HTR-8/SVneo (cell line): ENCODE measurements around the gene DEDD.

Source experiments
- DNase-seq: peaks from one replicate; pipeline ENCODE4 v3.0.0; 2011; ENCODE audit warnings: low spot score, mixed read lengths; ENCODE audit not compliant: insufficient read length
- FAIRE-seq: peaks from 2 replicates; lab custom pipeline; 2011; peaks lifted over from hg19 to GRCh38; lab: Jason Lieb, UNC

Gene DEDD

DNA sequence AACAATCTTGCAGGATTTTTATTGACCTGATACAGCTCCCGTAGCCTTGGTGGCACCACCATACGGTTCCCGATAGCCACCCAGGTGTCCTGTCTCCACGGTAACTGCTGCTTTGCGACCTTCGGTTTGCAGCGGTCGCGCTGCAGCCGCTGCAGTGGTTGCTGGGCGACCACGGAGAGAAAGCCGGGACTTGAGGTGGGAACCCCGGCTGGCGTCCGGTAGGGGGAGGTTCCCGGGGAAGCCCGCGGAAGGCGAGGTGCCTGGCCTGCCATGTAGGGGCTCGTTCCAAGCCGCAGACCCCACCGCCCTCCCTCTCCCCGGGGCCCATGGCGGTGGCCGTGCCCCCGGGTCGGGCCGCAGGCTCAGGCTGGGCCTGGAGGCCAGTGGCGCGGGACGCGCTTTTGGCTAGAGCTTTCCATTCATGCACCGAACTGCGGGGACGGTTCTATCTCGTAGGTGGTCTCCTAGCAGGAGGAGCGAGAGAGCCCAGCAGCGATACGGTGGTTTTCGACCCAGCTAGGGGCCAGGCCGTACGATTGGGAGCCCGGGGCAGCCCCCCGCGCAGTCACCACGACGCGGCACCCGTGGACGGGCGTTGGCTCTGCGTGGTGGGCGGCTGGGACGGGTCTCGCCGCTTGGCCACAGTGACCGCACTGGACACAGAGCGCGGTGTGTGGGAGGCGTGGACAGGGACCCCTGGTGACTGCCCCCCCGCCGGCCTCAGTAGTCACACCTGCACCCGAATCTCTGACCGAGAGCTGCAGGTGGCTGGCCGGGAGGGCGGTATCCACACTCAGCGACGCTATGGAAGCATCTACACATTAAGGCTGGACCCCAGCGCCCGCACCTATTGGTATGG is 34.0 kb downstream of the DEDD start, which contains the start of gene KLHDC9:
KLHDC9 (plus strand) TSS at position 152 of the 859 bp plus-strand sequence; CDS start at position 327, 175 bp downstream.
- no peak for FAIRE-seq
- peak; percentile 53 for DNase-seq

DNA sequence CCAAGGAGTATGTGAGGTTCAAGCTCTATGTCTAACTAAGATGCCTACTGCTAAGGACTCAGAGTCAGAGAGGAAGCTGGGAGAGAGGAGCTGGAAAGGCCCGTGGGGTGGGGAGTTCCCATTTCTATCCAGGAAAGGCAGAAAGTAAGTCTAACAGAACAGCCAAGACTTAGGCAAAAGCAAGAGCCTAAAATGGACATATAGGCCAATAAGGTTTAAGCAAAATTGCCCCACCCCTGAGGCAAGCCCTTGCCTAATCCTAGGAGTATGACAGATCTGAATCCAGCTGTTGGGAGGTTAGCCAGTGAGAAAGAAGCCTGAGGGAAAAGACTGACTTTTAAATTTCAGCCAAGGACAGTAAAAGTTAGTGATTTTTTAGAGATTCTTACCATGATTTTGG is 35.9 kb downstream of the DEDD start:
- DNase-seq (no peak), FAIRE-seq (no peak)

DNA sequence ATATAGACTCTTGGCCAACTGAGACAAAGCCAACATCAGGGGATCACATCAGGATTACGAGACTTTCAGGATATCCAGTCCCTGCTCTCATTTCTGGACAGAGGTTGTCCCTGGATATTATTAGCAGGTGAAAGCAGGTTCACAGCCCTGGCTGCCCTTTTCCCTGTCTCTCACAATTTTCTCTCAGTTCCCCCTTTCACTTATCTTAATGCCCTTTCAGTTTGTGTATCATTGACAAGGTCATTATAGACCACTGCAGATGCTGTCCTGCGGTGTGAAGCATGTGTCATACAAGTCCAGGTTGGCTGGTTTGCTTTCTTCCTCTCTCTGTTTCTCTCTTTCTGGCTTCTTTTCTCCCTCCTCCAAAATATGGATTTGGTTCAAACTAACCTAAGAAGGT is 36.5 kb downstream of the DEDD start:
- DNase-seq (no peak), FAIRE-seq (no peak)

- DNase-seq (no peak), FAIRE-seq (no peak)
Measured at GRCh38 chr1:161095230-161095629, 37.2 kb downstream of the DEDD start.

DNA sequence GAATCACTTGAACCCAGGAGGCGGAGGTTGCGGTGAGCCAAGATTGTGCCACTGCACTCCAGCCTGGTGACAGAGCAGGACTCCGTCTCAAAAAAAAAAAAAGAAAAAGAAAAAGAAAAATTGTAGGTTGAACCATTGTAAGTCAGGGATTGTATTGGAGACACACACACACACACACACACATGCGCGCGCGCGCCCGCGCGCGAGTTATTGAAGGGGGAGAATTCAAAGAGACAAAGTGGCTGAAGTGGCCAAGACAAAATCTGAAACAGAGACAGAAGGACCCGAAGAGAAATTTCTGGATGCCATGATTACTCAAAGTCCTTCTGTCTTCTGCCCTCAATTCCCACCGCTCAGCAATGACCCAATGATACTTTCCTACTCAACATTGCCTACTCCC is 38.0 kb downstream of the DEDD start:
- DNase-seq (no peak), FAIRE-seq (no peak)

GRCh38 chr1:161092621-161093028 is 39.8 kb downstream of the DEDD start:
- FAIRE-seq: no peak
- peak; percentile 24 for DNase-seq

GRCh38 chr1:161091796-161092507 is 40.5 kb downstream of the DEDD start:
- DNase-seq (no peak), FAIRE-seq (no peak)

DNA sequence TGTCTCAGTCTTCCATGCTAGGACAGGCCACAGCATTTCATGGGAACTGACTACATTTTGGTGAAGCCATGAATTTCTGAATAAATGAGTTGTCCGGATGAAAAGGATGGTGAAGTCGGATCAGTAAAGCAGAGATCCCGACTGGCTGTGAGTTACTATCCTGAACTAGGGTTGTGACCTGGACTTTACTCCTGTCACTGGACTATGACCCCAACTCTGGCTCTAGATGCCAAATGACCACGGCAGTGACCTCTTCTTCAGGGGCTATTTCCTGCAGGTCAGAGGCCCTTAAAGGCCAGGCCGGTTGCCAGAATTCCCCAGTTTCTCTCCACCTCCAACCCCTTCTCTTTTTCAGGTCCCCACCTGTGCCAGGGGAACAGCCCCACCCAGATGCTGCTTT is 41.4 kb downstream of the DEDD start:
- no peak for FAIRE-seq
- DNase-seq: no peak

- no peak for FAIRE-seq
- DNase-seq: no peak
Measured at GRCh38 chr1:161090617-161091016, 41.9 kb downstream of the DEDD start.

DNA sequence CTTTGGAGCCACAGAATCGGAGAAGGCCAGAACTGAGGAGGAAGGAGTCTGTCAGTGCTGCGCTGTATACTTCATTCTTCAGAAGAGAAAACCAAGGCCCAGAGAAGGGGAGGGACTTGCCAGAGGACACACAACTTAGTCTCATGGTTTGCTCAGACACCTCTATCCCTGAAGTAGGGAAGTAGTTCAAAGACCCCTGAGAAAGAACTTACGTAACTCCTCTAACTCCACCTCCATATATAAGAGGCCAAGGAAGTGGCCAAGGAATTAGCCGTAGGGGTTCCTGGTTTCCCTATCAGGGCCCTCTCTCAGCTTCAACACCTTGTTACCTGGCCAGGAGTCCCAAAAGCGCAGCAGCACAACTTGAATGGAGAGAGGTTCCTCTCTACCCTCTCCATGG is 42.5 kb downstream of the DEDD start:
- no peak for DNase-seq
- FAIRE-seq: no peak

DNA sequence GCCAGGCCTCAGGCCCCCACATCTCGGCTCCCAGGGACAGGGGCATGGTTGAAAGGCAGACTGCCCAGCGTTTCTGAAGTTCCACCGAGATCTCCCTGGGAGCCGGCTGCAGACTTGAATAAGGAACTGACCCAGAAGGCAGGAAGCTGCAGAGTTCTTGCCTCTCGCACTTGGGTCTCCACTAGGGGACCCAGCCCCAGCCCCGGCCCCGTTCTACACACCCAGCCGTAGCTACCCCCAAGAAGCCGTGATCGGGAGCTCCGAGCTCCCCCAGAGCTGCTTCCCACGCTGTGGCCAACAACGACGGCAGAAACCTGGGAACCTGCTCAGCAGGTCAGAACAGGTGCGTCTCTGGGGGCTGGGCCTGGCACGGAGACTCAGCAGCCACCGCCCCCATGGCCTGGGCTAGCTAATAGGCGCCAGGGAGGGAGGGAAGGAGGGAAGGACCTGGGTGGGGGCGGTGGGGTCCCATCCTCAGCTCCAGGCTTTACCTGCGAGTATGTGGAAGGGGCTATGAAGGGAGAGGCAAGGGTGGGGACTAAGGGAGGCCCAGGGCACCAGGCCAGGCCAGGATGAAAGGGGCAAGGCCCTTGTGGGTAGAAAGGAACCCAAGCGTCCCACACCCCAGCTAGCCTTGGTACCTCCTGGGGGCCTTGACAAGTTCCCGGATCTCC is 43.1 kb downstream of the DEDD start, which contains the start of gene NECTIN4:
NECTIN4 (minus strand) TSS at position 308 of the 674 bp plus-strand sequence; CDS start at position 46, 262 bp downstream.
- FAIRE-seq: no peak
- no peak for DNase-seq

DNA sequence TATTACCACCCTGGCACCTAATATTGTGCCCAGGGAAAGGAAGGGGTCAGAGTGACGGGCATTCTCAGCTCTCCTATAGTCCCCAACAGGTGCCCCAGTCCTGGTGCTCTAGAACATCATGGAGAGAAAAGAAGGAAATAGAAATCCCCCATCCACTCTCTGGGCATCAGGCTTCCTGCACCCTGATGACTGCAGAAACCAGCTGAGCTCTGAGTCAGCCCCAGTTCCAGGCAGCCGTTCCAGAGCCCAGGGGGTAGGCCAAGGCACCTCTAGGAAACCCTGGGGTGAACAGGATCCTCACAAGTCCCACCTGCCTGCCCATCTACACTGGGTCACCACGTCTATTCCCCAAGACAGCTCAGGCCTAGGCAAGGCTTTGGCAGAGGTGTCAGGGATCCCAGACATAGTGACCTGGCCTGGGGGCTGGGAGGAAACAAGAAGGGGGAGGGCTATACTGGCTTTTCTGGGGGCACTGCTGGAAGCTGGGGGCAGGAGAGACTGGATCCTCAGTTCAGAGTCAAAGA is 43.8 kb downstream of the DEDD start:
- FAIRE-seq: no peak

DNA sequence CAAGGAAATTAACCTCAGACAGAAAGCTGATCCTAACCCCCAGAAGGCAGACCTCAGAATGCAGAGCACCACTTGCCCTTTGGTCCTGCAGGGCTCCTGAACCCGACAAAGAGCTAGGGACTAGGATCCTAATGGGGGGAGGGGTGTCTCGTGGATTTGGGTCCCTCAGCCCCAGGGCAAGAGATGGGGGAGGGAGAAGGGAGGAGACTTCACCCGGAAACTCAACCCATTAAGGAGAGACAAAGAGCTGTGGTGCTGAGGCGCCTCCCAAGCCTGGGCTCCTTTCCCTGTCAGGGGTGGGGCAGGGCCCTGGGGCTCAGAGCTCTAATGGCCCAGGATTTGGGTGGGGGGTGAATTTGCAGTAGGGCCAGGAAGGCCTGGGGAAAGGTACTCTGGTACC is 46.0 kb downstream of the DEDD start:
- DNase-seq (no peak), FAIRE-seq (no peak)

More for the DNA sequence above, 43.8 kb downstream of the DEDD start:
- no peak for DNase-seq

- no peak for FAIRE-seq
- DNase-seq: no peak
Measured at GRCh38 chr1:161085165-161085564, 47.3 kb downstream of the DEDD start.

DNA sequence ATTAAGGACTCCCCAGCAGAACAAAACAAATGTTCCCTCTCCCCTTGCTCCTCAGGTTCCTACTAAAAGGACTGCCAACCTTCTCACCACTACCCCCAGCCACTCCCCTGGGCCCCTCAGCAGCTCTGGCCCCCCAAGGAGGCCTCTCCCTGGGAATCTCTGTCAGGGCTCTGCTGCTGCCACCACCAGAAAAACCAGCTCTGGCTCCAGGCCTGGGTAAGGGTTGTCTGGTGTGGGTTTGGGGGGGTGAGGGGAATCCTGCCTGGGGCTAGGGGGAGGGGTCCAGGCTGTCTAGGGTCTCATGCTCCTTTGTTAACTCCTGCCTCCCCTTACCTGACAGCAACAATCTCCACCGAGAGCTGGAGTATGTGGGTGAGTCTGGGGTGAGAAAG is 47.9 kb downstream of the DEDD start:
- no peak for FAIRE-seq
- no peak for DNase-seq

GRCh38 chr1:161083748-161084596 is 48.5 kb downstream of the DEDD start:
- no peak for DNase-seq
- peak; percentile 67 for FAIRE-seq

DNA sequence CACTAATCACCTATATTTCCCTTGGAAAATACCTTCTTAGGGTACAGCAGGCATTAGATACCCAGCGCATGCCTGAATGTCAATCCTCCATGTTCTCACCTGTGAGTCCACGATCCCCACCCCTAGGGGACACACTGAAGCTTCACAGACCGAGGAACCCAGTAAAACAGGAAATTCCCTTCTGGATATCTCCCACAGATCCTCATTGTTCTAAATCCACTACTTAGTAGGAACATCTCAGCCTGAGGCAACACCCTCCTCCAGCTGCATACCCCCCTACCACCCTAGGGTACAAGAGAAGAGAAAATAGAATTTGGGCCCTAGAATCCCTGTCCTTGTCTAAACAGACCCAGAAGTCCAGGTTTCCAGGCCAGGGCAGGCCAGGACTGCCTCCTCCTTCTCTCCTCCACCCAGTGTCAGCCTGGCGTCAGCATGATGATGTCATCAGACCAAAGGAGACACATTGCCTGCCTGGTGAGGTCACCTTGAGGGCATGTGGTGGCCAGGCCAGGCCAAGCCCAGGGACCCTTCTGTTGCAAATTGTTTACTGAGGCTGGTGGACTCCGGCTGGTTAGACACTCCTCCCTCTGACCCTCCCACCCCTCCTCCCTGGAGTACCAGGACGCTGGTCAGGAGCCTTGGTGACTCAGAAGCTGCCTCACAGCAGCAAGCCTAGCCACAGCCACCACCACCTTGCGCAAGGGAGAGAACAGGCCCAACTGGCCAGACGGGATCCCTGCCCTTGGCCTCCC is 49.3 kb downstream of the DEDD start:
- FAIRE-seq: peak; percentile 91
- peak; percentile 81 for DNase-seq

GRCh38 chr1:161082483-161082882 is 50.0 kb downstream of the DEDD start:
- FAIRE-seq: no peak
- no peak for DNase-seq

DNA sequence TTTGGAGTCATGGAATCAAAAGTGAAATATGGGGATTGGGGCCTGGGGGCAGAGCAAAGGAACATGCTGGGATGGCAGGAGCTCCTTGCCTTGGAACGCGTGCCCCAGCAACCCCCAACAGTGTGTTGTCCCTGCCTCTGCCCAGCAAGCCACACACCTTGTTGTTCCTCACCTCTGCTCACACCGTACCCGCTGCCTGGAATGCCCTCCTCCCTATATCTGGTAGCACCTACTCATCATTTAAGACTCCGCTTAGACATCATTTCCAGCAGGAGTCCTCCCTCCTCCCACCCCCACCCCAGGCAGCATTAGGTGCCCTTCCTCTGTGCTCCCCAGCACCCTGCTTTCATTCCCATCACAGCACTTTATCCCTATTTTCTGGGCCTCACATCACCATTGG is 50.9 kb downstream of the DEDD start:
- FAIRE-seq (no peak), DNase-seq (no peak)
